ENCODE measurements around the gene ALKBH5.

GRCh38 chr17:18213666-18214270 is 30.1 kb downstream of the ALKBH5 start:
- TF ChIP-seq EZH2 (IDR thresholded peaks at IDR 0.05; ENCODE audit: borderline replicate concordance): no peak
- TF ChIP-seq, protein P1, sequence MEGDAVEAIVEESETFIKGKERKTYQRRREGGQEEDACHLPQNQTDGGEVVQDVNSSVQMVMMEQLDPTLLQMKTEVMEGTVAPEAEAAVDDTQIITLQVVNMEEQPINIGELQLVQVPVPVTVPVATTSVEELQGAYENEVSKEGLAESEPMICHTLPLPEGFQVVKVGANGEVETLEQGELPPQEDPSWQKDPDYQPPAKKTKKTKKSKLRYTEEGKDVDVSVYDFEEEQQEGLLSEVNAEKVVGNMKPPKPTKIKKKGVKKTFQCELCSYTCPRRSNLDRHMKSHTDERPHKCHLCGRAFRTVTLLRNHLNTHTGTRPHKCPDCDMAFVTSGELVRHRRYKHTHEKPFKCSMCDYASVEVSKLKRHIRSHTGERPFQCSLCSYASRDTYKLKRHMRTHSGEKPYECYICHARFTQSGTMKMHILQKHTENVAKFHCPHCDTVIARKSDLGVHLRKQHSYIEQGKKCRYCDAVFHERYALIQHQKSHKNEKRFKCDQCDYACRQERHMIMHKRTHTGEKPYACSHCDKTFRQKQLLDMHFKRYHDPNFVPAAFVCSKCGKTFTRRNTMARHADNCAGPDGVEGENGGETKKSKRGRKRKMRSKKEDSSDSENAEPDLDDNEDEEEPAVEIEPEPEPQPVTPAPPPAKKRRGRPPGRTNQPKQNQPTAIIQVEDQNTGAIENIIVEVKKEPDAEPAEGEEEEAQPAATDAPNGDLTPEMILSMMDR (IDR thresholded peaks at IDR 0.05; ENCODE audit: poor library complexity): no peak
